Activated CD8-positive, alpha-beta memory T cell treated with anti-CD3 and anti-CD28 coated beads, Interleukin-2, amount 50 U/mL, for 1 hour (primary cell): Measurements from ENCODE around the gene TMPRSS11B.
"Not testable (repeated sequence)": the region's sequence is repeated elsewhere in the genome, so short reads cannot be mapped to it uniquely, and the experiment has no call there.

Experiments used
- DNase-seq: peaks from one replicate; pipeline ENCODE4 v3.0.0-alpha.2; 2020; ENCODE audit errors: extremely low read depth

The TMPRSS11B gene

DNA sequence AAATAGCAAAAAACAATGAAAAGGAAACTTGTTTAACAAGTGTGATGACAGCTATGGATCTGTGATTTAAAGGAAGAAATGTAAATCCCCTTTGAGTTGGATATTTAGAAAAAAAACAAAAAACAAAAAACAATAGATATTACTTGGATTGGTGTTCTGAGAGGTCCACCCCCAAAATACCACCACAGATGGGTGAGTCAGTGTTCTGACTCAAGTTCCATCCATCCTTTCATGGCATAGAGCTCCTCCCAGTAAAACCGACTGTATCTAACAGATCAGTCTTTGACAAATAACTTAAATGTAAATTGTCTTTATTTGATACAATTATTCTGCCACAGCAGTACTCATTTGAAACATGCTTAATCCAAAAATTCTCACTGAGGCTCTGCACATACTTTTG is 27.4 kb downstream of the TMPRSS11B start:
- no peak for DNase-seq

DNA sequence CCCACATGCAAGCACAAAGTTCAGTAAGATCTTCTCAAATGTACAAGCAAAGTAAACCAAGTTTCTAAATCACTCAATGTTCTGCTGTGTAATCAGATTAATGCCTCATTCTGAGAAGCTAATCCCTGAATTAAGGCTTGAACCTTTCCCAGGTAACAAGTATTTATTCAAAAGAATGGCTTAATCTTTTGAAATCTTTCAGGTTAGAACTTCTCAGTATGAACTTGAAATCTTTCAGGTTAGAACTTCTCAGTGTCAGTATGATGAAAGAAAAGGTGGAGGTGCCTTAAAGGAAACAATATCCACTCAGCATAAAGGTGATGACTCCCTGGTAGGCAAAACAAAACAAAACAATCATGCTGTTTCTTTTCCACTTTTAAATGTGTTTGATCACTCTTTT is 29.0 kb downstream of the TMPRSS11B start:
- DNase-seq = no peak

GRCh38 chr4:68209003-68209402 is 36.5 kb downstream of the TMPRSS11B start:
- no peak for DNase-seq

- DNase-seq = not testable (repeated sequence)
Measured at GRCh38 chr4:68194305-68194704, 51.2 kb downstream of the TMPRSS11B start.

- no peak for DNase-seq
Measured at GRCh38 chr4:68193194-68193593, 52.3 kb downstream of the TMPRSS11B start.

DNA sequence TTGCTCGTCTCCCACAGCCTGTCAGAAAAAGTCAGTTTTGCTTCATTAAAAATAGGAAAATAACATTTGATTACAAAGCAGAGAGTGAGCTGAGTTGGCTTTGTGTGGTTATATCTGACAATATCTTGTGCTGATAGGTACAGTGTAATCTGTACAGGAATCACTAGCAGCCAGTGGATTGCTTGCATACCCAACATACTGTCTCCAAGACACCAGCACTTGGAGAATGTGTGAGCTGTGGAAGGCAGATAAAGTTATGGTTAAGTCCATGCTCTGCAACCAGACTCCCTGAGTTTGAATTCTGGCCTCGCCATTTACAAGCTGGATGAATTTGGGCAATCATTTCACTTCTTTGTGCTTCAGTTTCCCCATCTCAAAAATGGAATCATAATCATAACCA is 58.3 kb downstream of the TMPRSS11B start:
- no peak for DNase-seq

DNA sequence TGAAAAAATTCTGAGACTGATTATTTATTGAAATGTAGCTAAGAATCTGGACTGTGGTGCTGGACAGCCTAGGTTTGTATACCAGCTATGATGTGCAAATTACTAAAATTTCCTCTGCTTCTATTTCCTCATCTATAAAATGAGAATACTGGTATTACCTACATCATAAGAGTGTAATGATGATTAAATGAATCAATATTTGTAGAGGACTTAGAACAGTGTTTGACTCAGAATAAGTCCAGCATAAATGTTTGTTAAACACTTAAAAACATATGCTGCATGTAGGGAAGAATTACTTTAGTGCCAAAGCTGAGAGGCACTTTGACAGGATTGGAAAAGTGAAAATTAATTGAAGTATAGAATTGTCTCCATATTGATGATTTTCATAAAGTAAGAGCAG is 60.6 kb downstream of the TMPRSS11B start:
- no peak for DNase-seq

DNA sequence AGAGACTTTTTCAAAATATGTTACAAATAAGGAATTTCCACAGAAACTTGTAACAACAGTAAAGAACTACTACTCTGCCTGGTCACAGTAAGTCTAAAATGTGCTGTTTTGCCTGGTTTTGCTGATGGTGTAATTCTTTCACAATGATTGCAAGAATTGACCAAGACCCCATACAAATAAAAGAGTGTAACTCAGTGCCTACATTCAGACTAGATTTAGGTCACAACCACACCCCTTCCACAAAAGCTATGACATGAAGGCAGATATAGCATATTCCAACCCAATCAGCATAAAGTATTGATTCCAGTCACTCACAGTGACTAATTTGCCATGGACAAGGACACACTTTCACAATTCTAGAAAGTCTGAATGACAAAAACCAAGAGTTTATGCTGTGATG is 62.1 kb downstream of the TMPRSS11B start:
- no peak for DNase-seq

GRCh38 chr4:68182382-68182820 is 63.1 kb downstream of the TMPRSS11B start:
- no peak for DNase-seq

DNA sequence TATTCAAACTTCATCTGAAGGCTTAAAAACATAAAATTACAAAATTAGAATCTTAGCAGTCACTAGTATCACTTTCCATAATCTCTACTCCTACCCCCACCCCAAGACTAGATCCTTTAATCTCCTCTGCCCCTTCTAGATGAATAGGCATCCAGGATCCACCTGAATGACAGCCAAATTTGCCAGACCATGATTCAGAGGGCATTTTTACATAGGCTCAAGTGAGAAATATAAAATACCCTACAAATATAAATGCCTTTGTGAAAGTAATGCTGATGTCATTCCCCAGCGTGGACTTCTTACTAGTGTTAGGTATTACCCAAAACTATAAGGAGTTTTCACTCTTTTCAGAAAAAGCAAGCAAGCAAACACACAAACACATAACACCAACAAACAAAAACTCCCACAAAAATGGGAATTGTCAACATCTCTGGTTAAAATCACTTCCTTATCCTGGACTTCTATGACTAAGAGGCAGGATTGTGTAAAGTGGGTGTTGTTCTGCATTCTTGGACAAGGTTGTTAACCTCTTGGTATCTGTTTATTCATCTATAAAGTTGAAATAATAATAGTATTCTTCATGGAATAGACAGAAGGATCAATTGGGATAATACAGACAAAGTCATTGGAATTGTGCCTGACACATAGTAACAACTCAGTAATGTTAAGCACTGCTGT is 64.5 kb downstream of the TMPRSS11B start:
- DNase-seq = no peak

GRCh38 chr4:68176904-68177303 is 68.6 kb downstream of the TMPRSS11B start:
- no peak for DNase-seq
